HepG2 (cell line): ENCODE results near the gene PANK1. TPM values are rescaled to one million over a fixed set of nuclear protein-coding genes. Genes with fewer than 3 reads are reported as not detected.
A peak's percentile ranks its signal among the peaks of the same experiment; 100 is the strongest.

Experiments used
- AGO1 ChIP-seq: fragments of 200-400 bp; formaldehyde crosslinking; IDR thresholded peaks from 2 replicates; pipeline ENCODE4 v1.6.1; 2017; ENCODE audit warnings: mild to moderate bottlenecking, low read depth, low read length, moderate library complexity; ENCODE audit not compliant: poor library complexity, severe bottlenecking
- CEBPG ChIP-seq: IDR thresholded peaks from 2 replicates; pipeline ENCODE4 v1.6.1; 2016
- EZH2 ChIP-seq: conservative IDR thresholded peaks from 2 replicates; pipeline ENCODE4 v1.6.1; 2012; ENCODE audit warnings: mild to moderate bottlenecking, low read depth, low read length, moderate library complexity
- KDM3A ChIP-seq: IDR thresholded peaks from 2 replicates; pipeline ENCODE4 v1.6.1; 2018; ENCODE audit warnings: low read depth, missing compliant biosample characterization
- ZIK1 ChIP-seq: sonication (generic); formaldehyde crosslinking; IDR thresholded peaks from 2 replicates; pipeline ENCODE4 v1.5.0; 2020; ENCODE audit warnings: mild to moderate bottlenecking, low read depth, missing genetic modification reagents, borderline replicate concordance
- ZNF253 ChIP-seq: sonication (generic); formaldehyde crosslinking; IDR thresholded peaks from 2 replicates; pipeline ENCODE4 v1.8.0; 2022; ENCODE audit warnings: mild to moderate bottlenecking, missing genetic modification reagents, borderline replicate concordance
- ZNF749 ChIP-seq: sonication (generic); formaldehyde crosslinking; IDR thresholded peaks from 2 replicates; pipeline ENCODE4 v1.8.0; 2022; ENCODE audit warnings: mild to moderate bottlenecking, missing genetic modification reagents, moderate library complexity, borderline replicate concordance
- polyA plus RNA-seq, 8 experiments: library from polyadenylated mRNA; depleted of rRNA in 3 of 8; stranded (reverse) in 7 of 8; unstranded in 1 of 8; fragments of >200 nt; fragmentation: Illumina TruSeq in 4 of 8; extraction: Trizol in 4 of 8; gene quantifications; 2 replicates each; pipeline versions ENCODE4 v1.2.1 to v1.2.3, GENCODE V29; 2011 to 2016; ENCODE audit warnings: low read depth in 4 of 8, missing spikeins in 1 of 8, mixed read lengths in 1 of 8; ENCODE audit not compliant: insufficient read depth in 1 of 8
- total RNA-seq, 5 experiments: library from RNA; depleted of rRNA; stranded (reverse); fragments of >200 nt; fragmentation: Illumina TruSeq; extraction: Trizol; gene quantifications; 2 replicates each; pipeline ENCODE4 v1.2.3, GENCODE V29; 2016; ENCODE audit warnings: low read depth in 1 of 5
- TF ChIP-seq, protein P1 (sequence below): sonication (generic); formaldehyde crosslinking; IDR thresholded peaks from 2 replicates; pipeline ENCODE4 v1.8.0; 2022; ENCODE audit warnings: low read depth, missing genetic modification reagents
- TF ChIP-seq, protein P2 (sequence below): IDR thresholded peaks from 2 replicates; pipeline ENCODE4 v1.6.1; 2012; ENCODE audit warnings: low read length, improper control_type of control experiment
- TF ChIP-seq, protein P3 (sequence below): IDR thresholded peaks from 2 replicates; pipeline ENCODE4 v1.6.1; 2016; ENCODE audit warnings: missing compliant biosample characterization, missing genetic modification reagents, borderline replicate concordance
- TF ChIP-seq, protein P4 (sequence below): IDR thresholded peaks from 2 replicates; pipeline ENCODE4 v1.6.1; 2016; ENCODE audit warnings: low read depth
- TF ChIP-seq, protein P5 (sequence below): sonication (generic); formaldehyde crosslinking; IDR thresholded peaks from 2 replicates; pipeline ENCODE4 v1.9.0; 2021; ENCODE audit warnings: mild to moderate bottlenecking, missing genetic modification reagents
- TF ChIP-seq, protein P6 (sequence below): sonication (generic); formaldehyde crosslinking; IDR thresholded peaks from 2 replicates; pipeline ENCODE4 v1.9.0; 2021; ENCODE audit warnings: missing genetic modification reagents, mild to moderate bottlenecking, borderline replicate concordance

The PANK1 gene
- total and polyA plus RNA-seq, 2 of the 13 experiments (the other 11 are each of a cell fraction or from before 2014, with no cell fraction given), result 18.2 to 33.3 TPM

DNA sequence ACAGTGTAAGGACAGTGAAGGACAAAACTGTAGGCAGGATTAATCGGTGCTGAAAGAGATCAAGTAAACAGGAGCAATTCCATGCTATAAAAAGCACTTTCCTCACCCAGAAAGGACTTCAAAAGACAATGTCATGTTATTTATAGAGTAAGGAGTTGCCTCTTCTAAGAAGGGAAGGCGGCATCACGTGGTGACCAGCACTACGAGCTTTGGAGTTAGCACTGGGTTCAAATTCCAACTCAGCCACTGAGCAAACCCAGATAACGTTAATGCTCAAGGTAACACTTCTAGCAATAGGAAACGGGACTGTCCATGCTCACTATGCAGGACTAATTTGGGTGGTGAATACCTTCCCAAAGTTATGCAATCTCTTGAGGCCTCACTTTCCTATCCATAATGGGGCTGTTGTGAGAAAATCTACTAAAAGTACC lies 715 bp upstream of the PANK1 start (continued):
- TF ChIP-seq, protein P1, sequence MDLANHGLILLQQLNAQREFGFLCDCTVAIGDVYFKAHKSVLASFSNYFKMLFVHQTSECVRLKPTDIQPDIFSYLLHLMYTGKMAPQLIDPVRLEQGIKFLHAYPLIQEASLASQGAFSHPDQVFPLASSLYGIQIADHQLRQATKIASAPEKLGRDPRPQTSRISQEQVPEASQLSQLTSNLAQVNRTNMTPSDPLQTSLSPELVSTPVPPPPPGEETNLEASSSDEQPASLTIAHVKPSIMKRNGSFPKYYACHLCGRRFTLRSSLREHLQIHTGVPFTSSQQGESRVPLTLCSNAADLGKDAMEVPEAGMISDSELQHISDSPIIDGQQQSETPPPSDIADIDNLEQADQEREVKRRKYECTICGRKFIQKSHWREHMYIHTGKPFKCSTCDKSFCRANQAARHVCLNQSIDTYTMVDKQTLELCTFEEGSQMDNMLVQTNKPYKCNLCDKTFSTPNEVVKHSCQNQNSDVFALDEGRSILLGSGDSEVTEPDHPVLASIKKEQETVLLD (CRISPR knock-in tag), result no peak
- TF ChIP-seq ZNF253 (CRISPR knock-in tag), result no peak
- TF ChIP-seq, protein P2, sequence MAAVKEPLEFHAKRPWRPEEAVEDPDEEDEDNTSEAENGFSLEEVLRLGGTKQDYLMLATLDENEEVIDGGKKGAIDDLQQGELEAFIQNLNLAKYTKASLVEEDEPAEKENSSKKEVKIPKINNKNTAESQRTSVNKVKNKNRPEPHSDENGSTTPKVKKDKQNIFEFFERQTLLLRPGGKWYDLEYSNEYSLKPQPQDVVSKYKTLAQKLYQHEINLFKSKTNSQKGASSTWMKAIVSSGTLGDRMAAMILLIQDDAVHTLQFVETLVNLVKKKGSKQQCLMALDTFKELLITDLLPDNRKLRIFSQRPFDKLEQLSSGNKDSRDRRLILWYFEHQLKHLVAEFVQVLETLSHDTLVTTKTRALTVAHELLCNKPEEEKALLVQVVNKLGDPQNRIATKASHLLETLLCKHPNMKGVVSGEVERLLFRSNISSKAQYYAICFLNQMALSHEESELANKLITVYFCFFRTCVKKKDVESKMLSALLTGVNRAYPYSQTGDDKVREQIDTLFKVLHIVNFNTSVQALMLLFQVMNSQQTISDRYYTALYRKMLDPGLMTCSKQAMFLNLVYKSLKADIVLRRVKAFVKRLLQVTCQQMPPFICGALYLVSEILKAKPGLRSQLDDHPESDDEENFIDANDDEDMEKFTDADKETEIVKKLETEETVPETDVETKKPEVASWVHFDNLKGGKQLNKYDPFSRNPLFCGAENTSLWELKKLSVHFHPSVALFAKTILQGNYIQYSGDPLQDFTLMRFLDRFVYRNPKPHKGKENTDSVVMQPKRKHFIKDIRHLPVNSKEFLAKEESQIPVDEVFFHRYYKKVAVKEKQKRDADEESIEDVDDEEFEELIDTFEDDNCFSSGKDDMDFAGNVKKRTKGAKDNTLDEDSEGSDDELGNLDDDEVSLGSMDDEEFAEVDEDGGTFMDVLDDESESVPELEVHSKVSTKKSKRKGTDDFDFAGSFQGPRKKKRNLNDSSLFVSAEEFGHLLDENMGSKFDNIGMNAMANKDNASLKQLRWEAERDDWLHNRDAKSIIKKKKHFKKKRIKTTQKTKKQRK, result no peak
- no peak for TF ChIP-seq KDM3A
- TF ChIP-seq ZNF749 (CRISPR knock-in tag), result no peak
- TF ChIP-seq, protein P3, sequence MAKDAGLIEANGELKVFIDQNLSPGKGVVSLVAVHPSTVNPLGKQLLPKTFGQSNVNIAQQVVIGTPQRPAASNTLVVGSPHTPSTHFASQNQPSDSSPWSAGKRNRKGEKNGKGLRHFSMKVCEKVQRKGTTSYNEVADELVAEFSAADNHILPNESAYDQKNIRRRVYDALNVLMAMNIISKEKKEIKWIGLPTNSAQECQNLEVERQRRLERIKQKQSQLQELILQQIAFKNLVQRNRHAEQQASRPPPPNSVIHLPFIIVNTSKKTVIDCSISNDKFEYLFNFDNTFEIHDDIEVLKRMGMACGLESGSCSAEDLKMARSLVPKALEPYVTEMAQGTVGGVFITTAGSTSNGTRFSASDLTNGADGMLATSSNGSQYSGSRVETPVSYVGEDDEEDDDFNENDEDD, result peak; percentile 43; the same call in 1 of the 2 replicates
- TF ChIP-seq, protein P4, sequence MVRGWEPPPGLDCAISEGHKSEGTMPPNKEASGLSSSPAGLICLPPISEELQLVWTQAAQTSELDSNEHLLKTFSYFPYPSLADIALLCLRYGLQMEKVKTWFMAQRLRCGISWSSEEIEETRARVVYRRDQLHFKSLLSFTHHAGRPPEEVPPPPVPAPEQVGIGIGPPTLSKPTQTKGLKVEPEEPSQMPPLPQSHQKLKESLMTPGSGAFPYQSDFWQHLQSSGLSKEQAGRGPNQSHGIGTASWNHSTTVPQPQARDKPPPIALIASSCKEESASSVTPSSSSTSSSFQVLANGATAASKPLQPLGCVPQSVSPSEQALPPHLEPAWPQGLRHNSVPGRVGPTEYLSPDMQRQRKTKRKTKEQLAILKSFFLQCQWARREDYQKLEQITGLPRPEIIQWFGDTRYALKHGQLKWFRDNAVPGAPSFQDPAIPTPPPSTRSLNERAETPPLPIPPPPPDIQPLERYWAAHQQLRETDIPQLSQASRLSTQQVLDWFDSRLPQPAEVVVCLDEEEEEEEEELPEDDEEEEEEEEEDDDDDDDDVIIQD (CRISPR knock-in tag), result peak; percentile 84; the same call in 1 of the 2 replicates
- no peak for TF ChIP-seq ZIK1 (CRISPR knock-in tag)
- TF ChIP-seq AGO1, result no peak
- TF ChIP-seq, protein P5, sequence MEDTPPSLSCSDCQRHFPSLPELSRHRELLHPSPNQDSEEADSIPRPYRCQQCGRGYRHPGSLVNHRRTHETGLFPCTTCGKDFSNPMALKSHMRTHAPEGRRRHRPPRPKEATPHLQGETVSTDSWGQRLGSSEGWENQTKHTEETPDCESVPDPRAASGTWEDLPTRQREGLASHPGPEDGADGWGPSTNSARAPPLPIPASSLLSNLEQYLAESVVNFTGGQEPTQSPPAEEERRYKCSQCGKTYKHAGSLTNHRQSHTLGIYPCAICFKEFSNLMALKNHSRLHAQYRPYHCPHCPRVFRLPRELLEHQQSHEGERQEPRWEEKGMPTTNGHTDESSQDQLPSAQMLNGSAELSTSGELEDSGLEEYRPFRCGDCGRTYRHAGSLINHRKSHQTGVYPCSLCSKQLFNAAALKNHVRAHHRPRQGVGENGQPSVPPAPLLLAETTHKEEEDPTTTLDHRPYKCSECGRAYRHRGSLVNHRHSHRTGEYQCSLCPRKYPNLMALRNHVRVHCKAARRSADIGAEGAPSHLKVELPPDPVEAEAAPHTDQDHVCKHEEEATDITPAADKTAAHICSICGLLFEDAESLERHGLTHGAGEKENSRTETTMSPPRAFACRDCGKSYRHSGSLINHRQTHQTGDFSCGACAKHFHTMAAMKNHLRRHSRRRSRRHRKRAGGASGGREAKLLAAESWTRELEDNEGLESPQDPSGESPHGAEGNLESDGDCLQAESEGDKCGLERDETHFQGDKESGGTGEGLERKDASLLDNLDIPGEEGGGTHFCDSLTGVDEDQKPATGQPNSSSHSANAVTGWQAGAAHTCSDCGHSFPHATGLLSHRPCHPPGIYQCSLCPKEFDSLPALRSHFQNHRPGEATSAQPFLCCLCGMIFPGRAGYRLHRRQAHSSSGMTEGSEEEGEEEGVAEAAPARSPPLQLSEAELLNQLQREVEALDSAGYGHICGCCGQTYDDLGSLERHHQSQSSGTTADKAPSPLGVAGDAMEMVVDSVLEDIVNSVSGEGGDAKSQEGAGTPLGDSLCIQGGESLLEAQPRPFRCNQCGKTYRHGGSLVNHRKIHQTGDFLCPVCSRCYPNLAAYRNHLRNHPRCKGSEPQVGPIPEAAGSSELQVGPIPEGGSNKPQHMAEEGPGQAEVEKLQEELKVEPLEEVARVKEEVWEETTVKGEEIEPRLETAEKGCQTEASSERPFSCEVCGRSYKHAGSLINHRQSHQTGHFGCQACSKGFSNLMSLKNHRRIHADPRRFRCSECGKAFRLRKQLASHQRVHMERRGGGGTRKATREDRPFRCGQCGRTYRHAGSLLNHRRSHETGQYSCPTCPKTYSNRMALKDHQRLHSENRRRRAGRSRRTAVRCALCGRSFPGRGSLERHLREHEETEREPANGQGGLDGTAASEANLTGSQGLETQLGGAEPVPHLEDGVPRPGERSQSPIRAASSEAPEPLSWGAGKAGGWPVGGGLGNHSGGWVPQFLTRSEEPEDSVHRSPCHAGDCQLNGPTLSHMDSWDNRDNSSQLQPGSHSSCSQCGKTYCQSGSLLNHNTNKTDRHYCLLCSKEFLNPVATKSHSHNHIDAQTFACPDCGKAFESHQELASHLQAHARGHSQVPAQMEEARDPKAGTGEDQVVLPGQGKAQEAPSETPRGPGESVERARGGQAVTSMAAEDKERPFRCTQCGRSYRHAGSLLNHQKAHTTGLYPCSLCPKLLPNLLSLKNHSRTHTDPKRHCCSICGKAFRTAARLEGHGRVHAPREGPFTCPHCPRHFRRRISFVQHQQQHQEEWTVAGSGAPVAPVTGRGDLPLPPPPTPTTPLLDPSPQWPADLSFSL (CRISPR knock-in tag), result no peak
- TF ChIP-seq, protein P6, sequence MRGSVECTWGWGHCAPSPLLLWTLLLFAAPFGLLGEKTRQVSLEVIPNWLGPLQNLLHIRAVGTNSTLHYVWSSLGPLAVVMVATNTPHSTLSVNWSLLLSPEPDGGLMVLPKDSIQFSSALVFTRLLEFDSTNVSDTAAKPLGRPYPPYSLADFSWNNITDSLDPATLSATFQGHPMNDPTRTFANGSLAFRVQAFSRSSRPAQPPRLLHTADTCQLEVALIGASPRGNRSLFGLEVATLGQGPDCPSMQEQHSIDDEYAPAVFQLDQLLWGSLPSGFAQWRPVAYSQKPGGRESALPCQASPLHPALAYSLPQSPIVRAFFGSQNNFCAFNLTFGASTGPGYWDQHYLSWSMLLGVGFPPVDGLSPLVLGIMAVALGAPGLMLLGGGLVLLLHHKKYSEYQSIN, result no peak
- peak; percentile 94 for TF ChIP-seq CEBPG (CRISPR knock-in tag)
- no peak for TF ChIP-seq EZH2
